ENCODE results near the gene HTR3D. TPM values are rescaled to one million over a fixed set of nuclear protein-coding genes. Genes with fewer than 3 reads are reported as not detected.

HTR3D gene
- total and polyA plus RNA-seq, 10 of the 15 experiments (the other 5 are each of a cell fraction or from before 2014, with no cell fraction given): not detected

GRCh38 chr3:184018424-184018973, 13.0 kb upstream of the HTR3D start:
- no peak overlapping the region; the same call in 1 of the 2 replicates for H3K9ac ChIP-seq (ENCODE audit: control insufficient read depth, insufficient read depth, low read length)
- ATAC-seq: no peak
- RAD21 ChIA-PET (ENCODE audit: unreplicated experiment): interaction anchor here (0.7 to 5.7 kb wide), 9 partner anchors 12 to 231 kb away, joined by 3 to 42 read pairs (median 6); partner anchors contain the start of genes EEF1AKMT4, EIF2B5 and PARL
- H3K27ac ChIP-seq (ENCODE audit: control insufficient read depth, insufficient read depth): no peak overlapping the region
- BruUV-seq (replicated peaks): no TSS peak
- no peaks in the 10 kb centered on the region for H3K27me3 ChIP-seq (replicated peaks in 1 of 2; ENCODE audit: control insufficient read depth in 2 of 2, insufficient read depth in 2 of 2, low read length in 1 of 2)
- no peak for TF ChIP-seq ZNF622 (IDR thresholded peaks at IDR 0.05)
- TF ChIP-seq MAX (IDR thresholded peaks at IDR 0.05; ENCODE audit: low read depth, low read length): no peak
- TF ChIP-seq SMAD1 (IDR thresholded peaks at IDR 0.05; ENCODE audit: low read depth, partially characterized antibody): no peak
- no peak for TF ChIP-seq RUNX3 (IDR thresholded peaks at IDR 0.05; ENCODE audit: low read length)
- TF ChIP-seq CREB1 (IDR thresholded peaks at IDR 0.05; ENCODE audit: low read depth): no peak
- TF ChIP-seq, protein P1, sequence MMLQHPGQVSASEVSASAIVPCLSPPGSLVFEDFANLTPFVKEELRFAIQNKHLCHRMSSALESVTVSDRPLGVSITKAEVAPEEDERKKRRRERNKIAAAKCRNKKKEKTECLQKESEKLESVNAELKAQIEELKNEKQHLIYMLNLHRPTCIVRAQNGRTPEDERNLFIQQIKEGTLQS (IDR thresholded peaks at IDR 0.05; ENCODE audit: borderline replicate concordance, extremely low read depth, low read depth, low read length): no peak
- TF ChIP-seq CHD1 (IDR thresholded peaks at IDR 0.05; ENCODE audit: low read depth, low read length): no peak
- TF ChIP-seq, protein P2, sequence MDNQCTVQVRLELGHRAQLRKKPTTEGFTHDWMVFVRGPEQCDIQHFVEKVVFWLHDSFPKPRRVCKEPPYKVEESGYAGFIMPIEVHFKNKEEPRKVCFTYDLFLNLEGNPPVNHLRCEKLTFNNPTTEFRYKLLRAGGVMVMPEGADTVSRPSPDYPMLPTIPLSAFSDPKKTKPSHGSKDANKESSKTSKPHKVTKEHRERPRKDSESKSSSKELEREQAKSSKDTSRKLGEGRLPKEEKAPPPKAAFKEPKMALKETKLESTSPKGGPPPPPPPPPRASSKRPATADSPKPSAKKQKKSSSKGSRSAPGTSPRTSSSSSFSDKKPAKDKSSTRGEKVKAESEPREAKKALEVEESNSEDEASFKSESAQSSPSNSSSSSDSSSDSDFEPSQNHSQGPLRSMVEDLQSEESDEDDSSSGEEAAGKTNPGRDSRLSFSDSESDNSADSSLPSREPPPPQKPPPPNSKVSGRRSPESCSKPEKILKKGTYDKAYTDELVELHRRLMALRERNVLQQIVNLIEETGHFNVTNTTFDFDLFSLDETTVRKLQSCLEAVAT (IDR thresholded peaks at IDR 0.05): no peak
- TF ChIP-seq EGR1 (IDR thresholded peaks at IDR 0.05; ENCODE audit: borderline replicate concordance in 1 of 2, low read depth in 2 of 2, low read length in 2 of 2): no peak
- no peak for TF ChIP-seq NR2C1 (IDR thresholded peaks at IDR 0.05)
- TF ChIP-seq TARDBP (IDR thresholded peaks at IDR 0.05; ENCODE audit: borderline replicate concordance): no peak
- TF ChIP-seq DPF2 (IDR thresholded peaks at IDR 0.05): no peak
- H3K4me3 ChIP-seq: peak overlapping the region; percentile 97
- no peaks in the 10 kb centered on the region for H3K36me3 ChIP-seq (ENCODE audit: control insufficient read depth in 2 of 2, insufficient read depth in 2 of 2, low read length in 1 of 2)
- POLR2A ChIA-PET: interaction anchor here (0.8 to 1.0 kb wide), 2 partner anchors 120 to 122 kb away, joined by 3 to 4 read pairs; no protein-coding TSS in a partner anchor
- DNase-seq (ENCODE audit: low read depth, low spot score): no peak
- H3K9me3 ChIP-seq (replicated peaks; ENCODE audit: control insufficient read depth, insufficient read depth, low read length): no peaks in the 10 kb centered on the region
- H2AFZ ChIP-seq (ENCODE audit: control insufficient read depth, low read depth, low read length): peak overlapping the region; percentile 100
- in situ Hi-C loops (cut with MboI) (loop anchor here (5.0 kb wide), 1 partner anchor 126 kb away; no protein-coding TSS in a partner anchor), intact Hi-C loops (cut with micrococcal nuclease; ENCODE audit: unreplicated experiment) (loop anchor here (10.0 kb wide), 1 partner anchor 236 kb away; no protein-coding TSS in a partner anchor)
- peaks cover 6% of the 10 kb centered on the region for H3K4me1 ChIP-seq (ENCODE audit: control insufficient read depth, insufficient read depth, low read length)
- peak overlapping the region; percentile 86 for H3K4me2 ChIP-seq (ENCODE audit: control insufficient read depth, insufficient read depth)
- CTCF ChIA-PET: interaction anchor here (0.6 to 5.0 kb wide), 19 partner anchors 11 to 473 kb away, joined by 3 to 84 read pairs (median 4); partner anchors contain the start of gene PARL
- no peaks in the 10 kb centered on the region for H3K79me2 ChIP-seq (ENCODE audit: control insufficient read depth, insufficient read depth, low read length)
- SMC1A ChIA-PET (ENCODE audit: uncharacterized antibody, unreplicated experiment): interaction anchor here (0.9 to 1.5 kb wide), 6 partner anchors 12 to 123 kb away, joined by 3 to 10 read pairs (median 5); no protein-coding TSS in a partner anchor
- WGBS (ENCODE audit: insufficient coverage, insufficient replicate concordance, low lambda C conversion rate, missing lambda C conversion rate): 86% methylated on average over 21 of the region's 21 CpGs
- FAIRE-seq: no peak
- H4K20me1 ChIP-seq (ENCODE audit: control insufficient read depth, insufficient read depth): no peaks in the 10 kb centered on the region
